SK-N-SH (cell line): ENCODE data around the gene CRLF1.

Source experiments
- CTCF ChIP-seq: fragments of 200-600 bp; sonication (generic); IDR thresholded peaks from 2 replicates; pipeline ENCODE4 v1.6.1; 2017; ENCODE audit warnings: antibody characterized with exemption, mild to moderate bottlenecking, moderate library complexity
- TAF1 ChIP-seq: IDR thresholded peaks from 2 replicates; pipeline ENCODE4 v1.6.1; 2012; ENCODE audit warnings: low read depth, mild to moderate bottlenecking, low read length, moderate library complexity, borderline replicate concordance
- YY1 ChIP-seq: IDR thresholded peaks from 2 replicates; pipeline ENCODE4 v1.4.0; 2012; ENCODE audit warnings: low read depth, mild to moderate bottlenecking

- no peak for TF ChIP-seq CTCF
- no peak for TF ChIP-seq TAF1
- TF ChIP-seq YY1, result no peak
Measured at GRCh38 chr19:18594824-18595373, 11.7 kb downstream of the CRLF1 start.
